H9 (cell line): ENCODE measurements around the gene TSPAN17. TPM values are rescaled to one million over a fixed set of nuclear protein-coding genes. Genes with fewer than 3 reads are reported as not detected.

Experiments
- DNase-seq: peaks from one replicate; pipeline ENCODE4 v3.0.0-alpha.2; 2017
- H2AFZ ChIP-seq: one replicate; pipeline ENCODE4 v1.6.1; 2013; ENCODE audit warnings: mild to moderate bottlenecking, low read length, control low read depth, moderate library complexity
- H2AK5ac ChIP-seq: 2 replicates; pipeline ENCODE4 v1.6.1; 2013; ENCODE audit warnings: low read length, control low read depth, mixed read lengths; ENCODE audit not compliant: insufficient read length
- H2BK120ac ChIP-seq: one replicate; pipeline ENCODE4 v1.6.1; 2013; ENCODE audit warnings: low read depth, mild to moderate bottlenecking, low read length, control low read depth, inconsistent platforms; ENCODE audit not compliant: poor library complexity, severe bottlenecking
- H2BK12ac ChIP-seq: 2 replicates; pipeline ENCODE4 v1.6.1; 2013; ENCODE audit warnings: low read length, control low read depth, mixed read lengths, low read depth; ENCODE audit not compliant: insufficient read length
- H2BK15ac ChIP-seq: 2 replicates; pipeline ENCODE4 v1.6.1; 2013; ENCODE audit warnings: low read depth, low read length, control low read depth
- H2BK20ac ChIP-seq: one replicate; pipeline ENCODE4 v1.6.1; 2013; ENCODE audit warnings: low read depth, mild to moderate bottlenecking, low read length, control low read depth, inconsistent platforms; ENCODE audit not compliant: poor library complexity, severe bottlenecking
- H2BK5ac ChIP-seq: 2 replicates; pipeline ENCODE4 v1.6.1; 2013; ENCODE audit warnings: low read length, control low read depth, mixed read lengths; ENCODE audit not compliant: insufficient read length
- H3K14ac ChIP-seq: 2 replicates; pipeline ENCODE4 v1.6.1; 2013; ENCODE audit warnings: low read length, control low read depth; ENCODE audit not compliant: insufficient read depth
- H3K18ac ChIP-seq: 2 replicates; pipeline ENCODE4 v1.6.1; 2013; ENCODE audit warnings: low read depth, mild to moderate bottlenecking, mixed read lengths, low read length, control low read depth; ENCODE audit not compliant: insufficient read length
- H3K23ac ChIP-seq: 2 replicates; pipeline ENCODE4 v1.6.1; 2013; ENCODE audit warnings: low read length, control low read depth, mixed read lengths, low read depth; ENCODE audit not compliant: insufficient read length
- H3K23me2 ChIP-seq: 2 replicates; pipeline ENCODE4 v1.6.1; 2013; ENCODE audit warnings: low read depth, mild to moderate bottlenecking, mixed read lengths, low read length, control low read depth; ENCODE audit not compliant: insufficient read length, poor library complexity, severe bottlenecking
- H3K27ac ChIP-seq: 2 replicates; pipeline ENCODE4 v1.5.1; 2013; ENCODE audit warnings: low read length, control low read depth, mixed read lengths, low read depth; ENCODE audit not compliant: insufficient read length
- H3K27me3 ChIP-seq: 2 replicates; pipeline ENCODE4 v1.6.1; 2013; ENCODE audit warnings: low read length, control low read depth, inconsistent platforms; ENCODE audit not compliant: insufficient read depth
- H3K4ac ChIP-seq: 2 replicates; pipeline ENCODE4 v1.6.1; 2013; ENCODE audit warnings: low read depth, mild to moderate bottlenecking, control low read depth, inconsistent platforms, low read length, moderate library complexity
- H3K4me1 ChIP-seq: 2 replicates; pipeline ENCODE4 v1.6.1; 2013; ENCODE audit warnings: low read length, control low read depth, inconsistent platforms; ENCODE audit not compliant: insufficient read depth
- H3K4me2 ChIP-seq: 2 replicates; pipeline ENCODE4 v1.6.1; 2013; ENCODE audit warnings: low read length, control low read depth, mixed read lengths; ENCODE audit not compliant: insufficient read length, insufficient read depth
- H3K56ac ChIP-seq: 2 replicates; pipeline ENCODE4 v1.6.1; 2013; ENCODE audit warnings: low read depth, mild to moderate bottlenecking, mixed read lengths, low read length, control low read depth; ENCODE audit not compliant: insufficient read length
- H3K79me1 ChIP-seq: 2 replicates; pipeline ENCODE4 v1.6.1; 2013; ENCODE audit warnings: low read depth, mild to moderate bottlenecking, moderate library complexity, low read length, control low read depth, inconsistent platforms; ENCODE audit not compliant: insufficient read depth, poor library complexity, severe bottlenecking
- H3K79me2 ChIP-seq: 2 replicates; pipeline ENCODE4 v1.6.1; 2013; ENCODE audit warnings: low read length, control low read depth, inconsistent platforms; ENCODE audit not compliant: insufficient read depth
- H3K9ac ChIP-seq: 2 replicates; pipeline ENCODE4 v1.6.1; 2013; ENCODE audit warnings: low read length, control low read depth, mixed read lengths; ENCODE audit not compliant: insufficient read length; ENCODE audit errors: extremely low read depth
- H3K9me3 ChIP-seq: one replicate; pipeline ENCODE4 v1.6.1; 2013; ENCODE audit warnings: low read depth, low read length, inconsistent platforms; ENCODE audit not compliant: control insufficient read depth
- H3T11ph ChIP-seq: one replicate; pipeline ENCODE4 v1.6.1; 2013; ENCODE audit warnings: mild to moderate bottlenecking, low read length, control low read depth, inconsistent platforms
- H4K20me1 ChIP-seq: one replicate; pipeline ENCODE4 v1.6.1; 2013; ENCODE audit not compliant: control insufficient read depth, insufficient read length, insufficient read depth
- H4K5ac ChIP-seq: 2 replicates; pipeline ENCODE4 v1.6.1; 2013; ENCODE audit warnings: low read depth, mild to moderate bottlenecking, mixed read lengths, low read length, control low read depth; ENCODE audit not compliant: insufficient read length
- H4K8ac ChIP-seq: replicated peaks from 2 replicates; pipeline ENCODE4 v1.6.1; 2013; ENCODE audit warnings: low read length, control low read depth, mixed read lengths, low read depth; ENCODE audit not compliant: insufficient read length
- H4K91ac ChIP-seq: 2 replicates; pipeline ENCODE4 v1.6.1; 2013; ENCODE audit warnings: low read depth, mild to moderate bottlenecking, moderate library complexity, mixed read lengths, low read length, control low read depth; ENCODE audit not compliant: insufficient read length
- H3K27ac Mint-ChIP-seq, 3 experiments: 2 replicates in 2 of 3; 3 replicates in 1 of 3; pipeline ENCODE4 v1.8.0; 2020 to 2021; ENCODE audit warnings: mixed read lengths in 3 of 3, mild to moderate bottlenecking in 1 of 3, moderate library complexity in 1 of 3
- H3K27me3 Mint-ChIP-seq: 2 replicates; pipeline ENCODE4 v1.8.0; 2021; ENCODE audit warnings: low read depth, mild to moderate bottlenecking, moderate library complexity, mixed read lengths
- H3K36me3 Mint-ChIP-seq, 3 experiments: 2 replicates in 2 of 3; 3 replicates in 1 of 3; pipeline ENCODE4 v1.8.0; 2020 to 2021; ENCODE audit warnings: low read depth in 3 of 3, mixed read lengths in 3 of 3; ENCODE audit not compliant: insufficient read depth in 1 of 3
- H3K4me1 Mint-ChIP-seq, 2 experiments: 2 replicates each; pipeline ENCODE4 v1.8.0; 2020; ENCODE audit warnings: mixed read lengths in 2 of 2
- H3K4me3 Mint-ChIP-seq, 2 experiments: 2 replicates in 1 of 2; 3 replicates in 1 of 2; pipeline ENCODE4 v1.8.0; 2020 to 2021; ENCODE audit warnings: mild to moderate bottlenecking in 2 of 2, mixed read lengths in 2 of 2, moderate library complexity in 1 of 2
- H3K9me3 Mint-ChIP-seq, 2 experiments: 2 replicates in 1 of 2; 3 replicates in 1 of 2; pipeline ENCODE4 v1.8.0; 2020; ENCODE audit warnings: mild to moderate bottlenecking in 2 of 2, mixed read lengths in 2 of 2, moderate library complexity in 1 of 2
- CTCF ChIP-seq: fragments of 200-600 bp; sonication (generic); conservative IDR thresholded peaks from 3 replicates; pipeline ENCODE4 v1.8.0; 2021; ENCODE audit warnings: antibody characterized with exemption, mild to moderate bottlenecking
- WGBS: extraction: QIAGEN DNeasy Blood & Tissue Kit; methylation state at CpG from one replicate; pipeline ENCODE4 v1.1.7; 2013; ENCODE audit warnings: missing lambda C conversion rate, low lambda C conversion rate, mixed read lengths; ENCODE audit not compliant: insufficient read length; ENCODE audit errors: extremely low coverage; 5-methylcytosine and 5-hydroxymethylcytosine counted together
- total RNA-seq: library from RNA; stranded (reverse); gene quantifications from 2 replicates; pipeline ENCODE4 v1.2.1, GENCODE V29; 2021

The TSPAN17 gene
- total RNA-seq, 1 experiment from 2014 or later, result 46.8 TPM

- Histone ChIP-seq H2AFZ (no peak overlapping the region), H3K4me2 (no peak overlapping the region), H3K23me2 (no peaks in the 10 kb centered on the region), H2BK12ac (no peak overlapping the region), H4K5ac (no peak overlapping the region), H3K79me1 (no peaks in the 10 kb centered on the region), H2BK20ac (no peak overlapping the region), H2AK5ac (no peak overlapping the region), H3K9me3 (no peaks in the 10 kb centered on the region), H4K20me1 (no peaks in the 10 kb centered on the region), H3K27ac (no peak overlapping the region), H4K91ac (no peak overlapping the region), H3T11ph (no peak overlapping the region), H2BK15ac (no peak overlapping the region), H3K27me3 (no peaks in the 10 kb centered on the region), H3K4ac (no peak overlapping the region), H3K56ac (no peak overlapping the region), H2BK5ac (no peak overlapping the region), H3K9ac (no peak overlapping the region), H2BK120ac (no peak overlapping the region), H4K8ac (no peak overlapping the region), H3K4me1 (no peaks in the 10 kb centered on the region), H3K23ac (no peak overlapping the region), H3K79me2 (no peaks in the 10 kb centered on the region), H3K14ac (no peak overlapping the region), H3K18ac (no peak overlapping the region)
- H3K36me3 Mint-ChIP-seq, result peaks cover 0 to 20% (median 14%) of the 10 kb centered on the region in 3 experiments; a peak in 5 of 7 replicates
- H3K27me3 Mint-ChIP-seq, result no peaks in the 10 kb centered on the region; the same call in 1 of the 2 replicates
- no peak for TF ChIP-seq CTCF
- peaks cover 5 to 13% of the 10 kb centered on the region in 2 experiments for H3K4me1 Mint-ChIP-seq
- H3K4me3 Mint-ChIP-seq, result no peak overlapping the region
- WGBS, result no CpG with 5 or more reads among the region's 11 CpGs
- no peaks in the 10 kb centered on the region for H3K9me3 Mint-ChIP-seq
- no peak overlapping the region for H3K27ac Mint-ChIP-seq
- DNase-seq, result no peak
These were observed 11.7 kb downstream of the TSPAN17 start for GRCh38 chr5:176658817-176659511.
